Left lung (tissue), 10 donors: ENCODE measurements around the gene ZFX. TPM values are rescaled to one million over a fixed set of nuclear protein-coding genes. Genes with fewer than 3 reads are reported as not detected.

Source experiments
- ATAC-seq: fragments of 200-7000 bp; cut with Tn5 transposase; one replicate; pipeline ENCODE4 v1.9.1; 2020; ENCODE audit warnings: moderate library complexity
- DNase-seq, 4 donors: peaks; one replicate each; pipeline ENCODE4 v3.0.0-alpha.2; 2013 to 2020
- H3K27ac ChIP-seq, 2 donors: fragments of 200-600 bp; sonication (generic) in 1 of 2; one replicate each; pipeline versions ENCODE4 v1.5.0 to v1.8.0; 2020 to 2021
- H3K27me3 ChIP-seq, 2 donors: fragments of 200-600 bp; sonication (generic) in 1 of 2; one replicate each; pipeline versions ENCODE4 v1.5.0 to v1.8.0; 2020 to 2021
- H3K36me3 ChIP-seq, 2 donors: fragments of 200-600 bp; sonication (generic) in 1 of 2; one replicate each; pipeline versions ENCODE4 v1.5.0 to v1.8.0; 2020 to 2021
- H3K4me1 ChIP-seq, 2 donors: fragments of 200-600 bp; one replicate each; pipeline ENCODE4 v1.8.0; 2021
- H3K4me3 ChIP-seq, 2 donors: fragments of 200-600 bp; sonication (generic) in 1 of 2; one replicate each; pipeline versions ENCODE4 v1.5.0 to v1.8.0; 2020 to 2021; ENCODE audit warnings: mild to moderate bottlenecking in 1 of 2
- H3K9me3 ChIP-seq, 2 donors: fragments of 200-600 bp; sonication (generic) in 1 of 2; one replicate each; pipeline versions ENCODE4 v1.5.0 to v1.8.0; 2020 to 2021
- intact Hi-C, 2 donors: fragments of 100-400 bp; cut with DNase I; formaldehyde crosslinking; loops; one replicate each; pipeline versions ENCODE4 v1.11.2 to v1.14.2; 2022
- polyA plus RNA-seq, 6 donors: library from polyadenylated mRNA; unstranded; fragments of 120-200 nt; gene quantifications; one replicate each; pipeline ENCODE4 v1.2.1, GENCODE V29; 2013; ENCODE audit not compliant: insufficient read length in 6 of 6
- total RNA-seq, 2 donors: library from RNA; stranded (reverse); fragmentation: NEBNext Ultra II Directional; extraction: Animal tissue kit (Norgen Biotek cat#: 25700); gene quantifications; one replicate each; pipeline ENCODE4 v1.2.1, GENCODE V29; 2021
- TF ChIP-seq, protein P1 (sequence below), 2 donors: fragments of 200-600 bp; sonication (generic) in 1 of 2; IDR thresholded peaks; one replicate each; pipeline versions ENCODE4 v1.5.0 to v1.8.0; 2021; ENCODE audit warnings: antibody characterized with exemption in 2 of 2
- donor health status: DM: no; HTN: yes; CAD: no.
- donor health status: DM: no; HTN: no; CAD: no.

Gene ZFX
- total and polyA plus RNA-seq, 8 donors, result 29.4 to 50.7 (median 42.5) TPM

- ATAC-seq (peak; percentile 84), DNase-seq (peak in 1 of 4 donors; percentile 48)
- H3K27me3 ChIP-seq, result peaks cover 0 to 14% of the 10 kb centered on the region in 2 donors
- H3K4me1 ChIP-seq, result no peaks in the 10 kb centered on the region
- H3K9me3 ChIP-seq, result no peaks in the 10 kb centered on the region
- intact Hi-C loops, result loop anchor here in 1 of 2 donors (10.0 kb wide), 1 partner anchor 157 kb away; no protein-coding TSS in a partner anchor
- H3K27ac ChIP-seq, result no peak overlapping the region
- H3K4me3 ChIP-seq, result no peak overlapping the region
- TF ChIP-seq, protein P1, sequence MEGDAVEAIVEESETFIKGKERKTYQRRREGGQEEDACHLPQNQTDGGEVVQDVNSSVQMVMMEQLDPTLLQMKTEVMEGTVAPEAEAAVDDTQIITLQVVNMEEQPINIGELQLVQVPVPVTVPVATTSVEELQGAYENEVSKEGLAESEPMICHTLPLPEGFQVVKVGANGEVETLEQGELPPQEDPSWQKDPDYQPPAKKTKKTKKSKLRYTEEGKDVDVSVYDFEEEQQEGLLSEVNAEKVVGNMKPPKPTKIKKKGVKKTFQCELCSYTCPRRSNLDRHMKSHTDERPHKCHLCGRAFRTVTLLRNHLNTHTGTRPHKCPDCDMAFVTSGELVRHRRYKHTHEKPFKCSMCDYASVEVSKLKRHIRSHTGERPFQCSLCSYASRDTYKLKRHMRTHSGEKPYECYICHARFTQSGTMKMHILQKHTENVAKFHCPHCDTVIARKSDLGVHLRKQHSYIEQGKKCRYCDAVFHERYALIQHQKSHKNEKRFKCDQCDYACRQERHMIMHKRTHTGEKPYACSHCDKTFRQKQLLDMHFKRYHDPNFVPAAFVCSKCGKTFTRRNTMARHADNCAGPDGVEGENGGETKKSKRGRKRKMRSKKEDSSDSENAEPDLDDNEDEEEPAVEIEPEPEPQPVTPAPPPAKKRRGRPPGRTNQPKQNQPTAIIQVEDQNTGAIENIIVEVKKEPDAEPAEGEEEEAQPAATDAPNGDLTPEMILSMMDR (IDR thresholded peaks at IDR 0.05), result peak in 1 of 2 donors; percentile 43
- H3K36me3 ChIP-seq, result no peaks in the 10 kb centered on the region
Measured at GRCh38 chrX:24241822-24242648, 92.5 kb downstream of the ZFX start.

DNA sequence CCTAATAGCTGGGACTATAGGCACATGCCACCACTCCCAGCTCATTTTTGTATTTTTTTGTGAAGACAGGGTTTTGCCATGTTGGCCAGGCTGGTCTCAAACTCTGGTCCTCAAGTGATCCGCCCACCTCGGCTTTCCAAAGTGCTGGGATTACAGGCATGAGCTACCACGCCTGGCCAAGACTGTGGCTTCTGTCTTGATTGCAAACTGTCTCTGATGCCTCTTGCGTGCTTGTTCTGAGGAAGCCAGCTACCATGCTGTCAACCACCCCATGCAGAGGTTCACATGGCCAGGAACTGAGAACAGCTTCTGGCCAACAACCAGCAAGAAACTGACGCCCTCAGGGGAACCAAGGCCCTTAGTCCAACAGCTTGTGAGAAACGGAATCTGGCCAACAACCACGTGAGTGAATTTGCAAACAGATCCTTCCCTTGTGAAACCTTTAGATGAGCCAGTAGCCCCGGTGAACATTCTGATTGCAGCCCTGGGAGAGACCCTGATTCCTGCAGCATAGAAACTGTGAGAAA, 93.2 kb downstream of the ZFX start:
- Histone ChIP-seq H3K27ac (no peak overlapping the region), H3K36me3 (no peaks in the 10 kb centered on the region), H3K27me3 (peaks cover 0 to 10% of the 10 kb centered on the region in 2 donors), H3K4me3 (no peak overlapping the region), H3K9me3 (no peaks in the 10 kb centered on the region), H3K4me1 (no peaks in the 10 kb centered on the region)
- intact Hi-C loops, result loop anchor here in 1 of 2 donors (10.0 kb wide), 1 partner anchor 158 kb away; no protein-coding TSS in a partner anchor
- DNase-seq (no peak), ATAC-seq (peak; percentile 48)
- TF ChIP-seq, protein P1 (IDR thresholded peaks at IDR 0.05), result no peak

GRCh38 chrX:24243188-24243587, 93.7 kb downstream of the ZFX start:
- Histone ChIP-seq H3K9me3 (no peaks in the 10 kb centered on the region), H3K4me3 (no peak overlapping the region), H3K36me3 (no peaks in the 10 kb centered on the region), H3K27ac (no peak overlapping the region), H3K4me1 (no peaks in the 10 kb centered on the region), H3K27me3 (peaks cover 0 to 7% of the 10 kb centered on the region in 2 donors)
- no peak for DNase-seq
- no peak for ATAC-seq
- TF ChIP-seq, protein P1 (IDR thresholded peaks at IDR 0.05), result no peak
- intact Hi-C loops, result loop anchor here in 1 of 2 donors (10.0 kb wide), 1 partner anchor 158 kb away; no protein-coding TSS in a partner anchor

GRCh38 chrX:24243692-24244091, 94.2 kb downstream of the ZFX start:
- no peaks in the 10 kb centered on the region for H3K36me3 ChIP-seq
- H3K9me3 ChIP-seq, result no peaks in the 10 kb centered on the region
- H3K4me3 ChIP-seq, result no peak overlapping the region
- TF ChIP-seq, protein P1 (IDR thresholded peaks at IDR 0.05), result no peak
- intact Hi-C loops, result loop anchor here in 1 of 2 donors (10.0 kb wide), 1 partner anchor 159 kb away; no protein-coding TSS in a partner anchor
- no peaks in the 10 kb centered on the region for H3K4me1 ChIP-seq
- H3K27me3 ChIP-seq, result peaks cover 0 to 8% of the 10 kb centered on the region in 2 donors
- ATAC-seq, result no peak
- DNase-seq, result no peak
- no peak overlapping the region for H3K27ac ChIP-seq

DNA sequence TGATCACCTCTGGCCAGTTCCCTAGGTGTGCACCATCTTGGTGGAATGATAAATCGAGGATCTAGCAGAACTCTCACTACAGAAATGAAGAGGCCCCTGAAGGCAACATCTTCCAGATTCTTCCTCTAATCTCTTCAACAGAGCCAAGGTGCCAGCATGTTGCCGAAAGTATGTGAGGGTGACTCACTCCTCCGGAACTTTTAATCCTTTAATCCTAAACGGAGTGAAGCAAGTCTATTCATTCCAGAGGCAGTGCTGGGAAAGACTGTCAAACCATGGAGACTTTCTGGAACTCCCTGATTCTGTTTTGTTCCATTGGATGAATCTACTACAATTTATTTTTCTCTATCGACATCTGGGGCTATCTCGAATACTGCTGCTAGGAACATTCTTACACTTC, 95.7 kb downstream of the ZFX start:
- no peaks in the 10 kb centered on the region for H3K36me3 ChIP-seq
- ATAC-seq, result no peak
- peaks cover 0 to 11% of the 10 kb centered on the region in 2 donors for H3K27me3 ChIP-seq
- DNase-seq, result no peak
- intact Hi-C loops, result loop anchor here in 1 of 2 donors (10.0 kb wide), 1 partner anchor 160 kb away; no protein-coding TSS in a partner anchor
- TF ChIP-seq, protein P1 (IDR thresholded peaks at IDR 0.05), result no peak
- no peaks in the 10 kb centered on the region for H3K9me3 ChIP-seq
- no peak overlapping the region for H3K4me3 ChIP-seq
- no peak overlapping the region for H3K27ac ChIP-seq
- H3K4me1 ChIP-seq, result no peaks in the 10 kb centered on the region
